Type B pancreatic cell (in vitro differentiated cells): Measurements from ENCODE around the gene DENND1B. TPM values are rescaled to one million over a fixed set of nuclear protein-coding genes. Genes with fewer than 3 reads are reported as not detected.

ENCODE experiments used
- DNase-seq: peaks from one replicate; pipeline ENCODE4 v3.0.0; 2021; ENCODE audit warnings: mixed read lengths; ENCODE audit not compliant: unreplicated experiment; ENCODE audit errors: extremely low spot score
- H3K27ac Mint-ChIP-seq: 2 replicates; pipeline ENCODE4 v1.8.0; 2021; ENCODE audit warnings: mild to moderate bottlenecking, mixed read lengths
- H3K27me3 Mint-ChIP-seq: 2 replicates; pipeline ENCODE4 v1.8.0; 2021; ENCODE audit warnings: mixed read lengths
- H3K36me3 Mint-ChIP-seq: 2 replicates; pipeline ENCODE4 v1.8.0; 2021; ENCODE audit warnings: mixed read lengths
- H3K4me1 Mint-ChIP-seq: one replicate; pipeline ENCODE4 v1.8.0; 2021; ENCODE audit warnings: mixed read lengths; ENCODE audit not compliant: unreplicated experiment
- H3K4me3 Mint-ChIP-seq: 2 replicates; pipeline ENCODE4 v1.8.0; 2021; ENCODE audit warnings: mild to moderate bottlenecking, mixed read lengths
- H3K9me3 Mint-ChIP-seq: 2 replicates; pipeline ENCODE4 v1.8.0; 2021; ENCODE audit warnings: mixed read lengths
- total RNA-seq: library from RNA; stranded (reverse); gene quantifications from 2 replicates; pipeline ENCODE4 v1.2.1, GENCODE V29; 2021; ENCODE audit warnings: low replicate concordance
- TF ChIP-seq, protein P1 (sequence below): fragments of 200-600 bp; sonication (generic); conservative IDR thresholded peaks from 2 replicates; pipeline ENCODE4 v1.5.0; 2021; ENCODE audit warnings: antibody characterized with exemption, mild to moderate bottlenecking

The DENND1B gene
- total RNA-seq, 1 donor from 2014 or later = 8.7 TPM

DNA sequence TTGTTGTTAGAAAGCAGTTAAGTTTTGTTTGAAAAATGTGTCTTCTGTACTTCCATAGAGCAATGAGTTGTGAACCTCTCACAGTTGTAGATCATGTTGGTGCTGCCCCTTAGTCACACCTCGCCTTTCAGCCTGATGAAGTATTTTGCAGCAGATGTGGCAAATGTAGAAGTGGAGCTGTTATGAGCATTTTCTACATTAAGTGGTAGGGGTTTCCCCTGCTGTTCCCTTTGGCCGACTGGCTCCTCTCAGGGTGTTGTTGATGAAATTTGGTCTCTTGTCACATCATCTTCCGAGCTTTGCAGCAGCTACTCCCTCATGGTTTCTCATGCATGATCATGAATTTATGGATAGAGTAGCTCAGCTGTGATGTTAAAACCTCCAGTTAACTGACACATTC lies 33.6 kb upstream of the DENND1B start:
- H3K9me3 Mint-ChIP-seq = no peaks in the 10 kb centered on the region
- no peak overlapping the region for H3K27ac Mint-ChIP-seq
- H3K36me3 Mint-ChIP-seq = no peaks in the 10 kb centered on the region
- H3K4me3 Mint-ChIP-seq = no peak overlapping the region
- no peaks in the 10 kb centered on the region for H3K4me1 Mint-ChIP-seq
- no peak for DNase-seq
- TF ChIP-seq, protein P1, sequence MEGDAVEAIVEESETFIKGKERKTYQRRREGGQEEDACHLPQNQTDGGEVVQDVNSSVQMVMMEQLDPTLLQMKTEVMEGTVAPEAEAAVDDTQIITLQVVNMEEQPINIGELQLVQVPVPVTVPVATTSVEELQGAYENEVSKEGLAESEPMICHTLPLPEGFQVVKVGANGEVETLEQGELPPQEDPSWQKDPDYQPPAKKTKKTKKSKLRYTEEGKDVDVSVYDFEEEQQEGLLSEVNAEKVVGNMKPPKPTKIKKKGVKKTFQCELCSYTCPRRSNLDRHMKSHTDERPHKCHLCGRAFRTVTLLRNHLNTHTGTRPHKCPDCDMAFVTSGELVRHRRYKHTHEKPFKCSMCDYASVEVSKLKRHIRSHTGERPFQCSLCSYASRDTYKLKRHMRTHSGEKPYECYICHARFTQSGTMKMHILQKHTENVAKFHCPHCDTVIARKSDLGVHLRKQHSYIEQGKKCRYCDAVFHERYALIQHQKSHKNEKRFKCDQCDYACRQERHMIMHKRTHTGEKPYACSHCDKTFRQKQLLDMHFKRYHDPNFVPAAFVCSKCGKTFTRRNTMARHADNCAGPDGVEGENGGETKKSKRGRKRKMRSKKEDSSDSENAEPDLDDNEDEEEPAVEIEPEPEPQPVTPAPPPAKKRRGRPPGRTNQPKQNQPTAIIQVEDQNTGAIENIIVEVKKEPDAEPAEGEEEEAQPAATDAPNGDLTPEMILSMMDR = no peak
- no peaks in the 10 kb centered on the region for H3K27me3 Mint-ChIP-seq

- Mint-ChIP-seq H3K9me3 (no peaks in the 10 kb centered on the region), H3K4me1 (no peaks in the 10 kb centered on the region), H3K36me3 (no peaks in the 10 kb centered on the region), H3K27ac (no peak overlapping the region), H3K27me3 (no peaks in the 10 kb centered on the region), H3K4me3 (no peak overlapping the region)
- TF ChIP-seq, protein P1 = no peak
- no peak for DNase-seq
These were observed 32.6 kb upstream of the DENND1B start for GRCh38 chr1:197807739-197808453.

DNA sequence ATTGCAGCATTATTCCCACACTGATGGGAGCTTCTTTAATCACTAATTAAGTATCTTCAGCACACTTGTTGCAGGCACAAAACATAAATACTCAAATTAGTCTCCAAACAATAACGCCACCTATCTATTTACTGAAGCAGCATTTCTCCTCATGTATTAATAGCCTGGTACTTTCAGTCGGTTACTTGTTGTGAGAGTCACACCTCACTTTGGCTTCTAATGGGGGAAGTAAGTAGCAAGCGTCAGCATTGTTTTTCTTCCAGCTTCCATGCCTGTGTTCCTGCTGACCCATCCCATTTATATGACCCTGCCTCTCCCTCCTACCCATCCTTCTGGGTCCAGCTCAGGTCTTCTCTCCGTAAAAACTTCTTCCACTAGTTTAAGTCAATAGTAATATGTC lies 31.9 kb upstream of the DENND1B start:
- Mint-ChIP-seq H3K4me3 (no peak overlapping the region), H3K4me1 (no peaks in the 10 kb centered on the region), H3K36me3 (no peaks in the 10 kb centered on the region), H3K9me3 (no peaks in the 10 kb centered on the region), H3K27me3 (no peaks in the 10 kb centered on the region), H3K27ac (no peak overlapping the region)
- TF ChIP-seq, protein P1 = no peak
- DNase-seq = no peak

- no peaks in the 10 kb centered on the region for H3K4me1 Mint-ChIP-seq
- no peak overlapping the region for H3K4me3 Mint-ChIP-seq
- DNase-seq = no peak
- H3K27me3 Mint-ChIP-seq = no peaks in the 10 kb centered on the region
- TF ChIP-seq, protein P1 = no peak
- no peaks in the 10 kb centered on the region for H3K36me3 Mint-ChIP-seq
- H3K27ac Mint-ChIP-seq = no peak overlapping the region
- H3K9me3 Mint-ChIP-seq = no peaks in the 10 kb centered on the region
These were observed 31.4 kb upstream of the DENND1B start for GRCh38 chr1:197806718-197807117.

DNA sequence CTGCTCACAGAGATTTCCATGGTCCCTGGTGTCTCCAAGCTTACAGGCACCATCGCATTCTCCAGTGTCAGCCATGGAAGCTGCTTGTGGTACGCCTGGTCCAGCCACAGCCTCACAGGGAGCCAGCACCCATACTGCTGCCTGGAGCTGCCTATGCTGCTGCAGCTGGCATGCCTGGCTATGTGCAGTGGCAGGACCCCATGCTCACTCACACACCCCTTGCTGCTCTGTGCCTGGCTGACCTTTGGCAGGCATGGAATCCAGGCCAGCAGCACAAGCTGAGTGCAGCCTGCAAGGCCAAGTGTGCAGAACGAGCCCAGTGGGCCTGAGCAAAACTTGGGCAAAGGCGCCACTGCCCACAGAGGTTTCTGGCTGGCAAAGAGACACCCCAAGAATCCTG lies 26.4 kb upstream of the DENND1B start:
- H3K36me3 Mint-ChIP-seq = no peaks in the 10 kb centered on the region
- peaks cover 16% of the 10 kb centered on the region for H3K9me3 Mint-ChIP-seq
- no peaks in the 10 kb centered on the region for H3K4me1 Mint-ChIP-seq
- no peak for DNase-seq
- no peak overlapping the region for H3K4me3 Mint-ChIP-seq
- no peak overlapping the region for H3K27ac Mint-ChIP-seq
- no peaks in the 10 kb centered on the region for H3K27me3 Mint-ChIP-seq
- TF ChIP-seq, protein P1 = no peak
